GM23338 (cell line): ENCODE results near the gene MYRF. TPM values are rescaled to one million over a fixed set of nuclear protein-coding genes. Genes with fewer than 3 reads are reported as not detected.

Experiments
- ATAC-seq: fragments of 200-7000 bp; cut with Tn5 transposase; 3 replicates; pipeline ENCODE4 v1.9.1; 2020
- DNase-seq: peaks from one replicate; pipeline ENCODE4 v3.0.0-alpha.2; 2015; ENCODE audit warnings: low spot score
- H2AFZ ChIP-seq: fragments of 200-600 bp; sonication (generic); 2 replicates; pipeline ENCODE4 v1.8.0; 2016; ENCODE audit warnings: antibody characterized with exemption, mild to moderate bottlenecking, moderate library complexity
- H3F3A ChIP-seq: fragments of 200-600 bp; sonication (generic); replicated peaks from 2 replicates; pipeline ENCODE4 v1.8.0; 2017; ENCODE audit warnings: antibody characterized with exemption, mixed run types, low read depth
- H3K27ac ChIP-seq: fragments of 200-600 bp; sonication (generic); 2 replicates; pipeline ENCODE4 v1.6.1; 2016; ENCODE audit warnings: low read depth
- H3K27me3 ChIP-seq: fragments of 200-600 bp; sonication (generic); 2 replicates; pipeline ENCODE4 v1.8.0; 2016; ENCODE audit warnings: mild to moderate bottlenecking, mixed run types, moderate library complexity; ENCODE audit not compliant: insufficient read depth
- H3K36me3 ChIP-seq: fragments of 200-600 bp; sonication (generic); 2 replicates; pipeline ENCODE4 v1.8.0; 2016; ENCODE audit warnings: mild to moderate bottlenecking; ENCODE audit not compliant: insufficient read depth
- H3K4me1 ChIP-seq: fragments of 200-600 bp; sonication (generic); 2 replicates; pipeline ENCODE4 v1.8.0; 2016; ENCODE audit warnings: mild to moderate bottlenecking, moderate library complexity; ENCODE audit not compliant: insufficient read depth
- H3K4me2 ChIP-seq: fragments of 200-600 bp; sonication (generic); 2 replicates; pipeline ENCODE4 v1.7.1; 2017; ENCODE audit warnings: mixed run types
- H3K4me3 ChIP-seq: fragments of 200-600 bp; sonication (generic); 2 replicates; pipeline ENCODE4 v1.6.1; 2016; ENCODE audit warnings: mixed run types
- H3K79me2 ChIP-seq: fragments of 200-600 bp; sonication (generic); replicated peaks from 2 replicates; pipeline ENCODE4 v1.8.0; 2017; ENCODE audit warnings: mild to moderate bottlenecking; ENCODE audit not compliant: insufficient read depth
- H3K9me2 ChIP-seq: fragments of 200-600 bp; sonication (generic); 2 replicates; pipeline ENCODE4 v1.8.0; 2017; ENCODE audit not compliant: insufficient read depth
- H4K20me1 ChIP-seq: fragments of 200-600 bp; sonication (generic); replicated peaks from 2 replicates; pipeline ENCODE4 v1.8.0; 2017; ENCODE audit warnings: mild to moderate bottlenecking; ENCODE audit not compliant: insufficient read depth
- H3K27ac Mint-ChIP-seq: 2 replicates; pipeline ENCODE4 v1.8.0; 2020; ENCODE audit warnings: inconsistent platforms, mild to moderate bottlenecking, moderate library complexity, mixed read lengths
- H3K27me3 Mint-ChIP-seq: 3 replicates; pipeline ENCODE4 v1.8.0; 2022; ENCODE audit warnings: low read depth, mild to moderate bottlenecking, moderate library complexity, mixed read lengths, inconsistent platforms; ENCODE audit not compliant: insufficient read depth, poor library complexity
- H3K36me3 Mint-ChIP-seq: 3 replicates; pipeline ENCODE4 v1.8.0; 2021; ENCODE audit warnings: low read depth, mild to moderate bottlenecking, inconsistent platforms, moderate library complexity, mixed read lengths
- H3K4me1 Mint-ChIP-seq: 3 replicates; pipeline ENCODE4 v1.8.0; 2020; ENCODE audit warnings: mild to moderate bottlenecking, inconsistent platforms, mixed read lengths
- H3K4me3 Mint-ChIP-seq: 3 replicates; pipeline ENCODE4 v1.8.0; 2021; ENCODE audit warnings: moderate library complexity, mild to moderate bottlenecking, inconsistent platforms, mixed read lengths
- H3K9me3 Mint-ChIP-seq: 3 replicates; pipeline ENCODE4 v1.8.0; 2020; ENCODE audit warnings: moderate library complexity, mild to moderate bottlenecking, inconsistent platforms, mixed read lengths
- CREB1 ChIP-seq: fragments of 250-450 bp; sonication (Bioruptor Pico); IDR thresholded peaks from 2 replicates; pipeline ENCODE4 v1.5.0; 2020; ENCODE audit warnings: low read depth, mild to moderate bottlenecking, moderate library complexity
- ETS1 ChIP-seq: IDR thresholded peaks from 2 replicates; pipeline ENCODE4 v1.6.1; 2016; ENCODE audit warnings: antibody characterized with exemption
- NANOG ChIP-seq: IDR thresholded peaks from 2 replicates; pipeline ENCODE4 v1.6.1; 2016; ENCODE audit warnings: antibody characterized with exemption, borderline replicate concordance
- POLR2AphosphoS5 ChIP-seq: IDR thresholded peaks from 2 replicates; pipeline ENCODE4 v1.6.1; 2016; ENCODE audit warnings: antibody characterized with exemption, low read depth
- STAT1 ChIP-seq: IDR thresholded peaks from one replicate; pipeline ENCODE4 v1.6.1; 2016; ENCODE audit warnings: antibody characterized with exemption; ENCODE audit not compliant: unreplicated experiment
- ZNF114 ChIP-seq: fragments of 250-450 bp; sonication (Bioruptor Pico); IDR thresholded peaks from 2 replicates; pipeline ENCODE4 v1.5.0; 2020; ENCODE audit warnings: mild to moderate bottlenecking, moderate library complexity
- polyA plus RNA-seq: library from polyadenylated mRNA; unstranded; fragments of >200 nt; fragmentation: Nextera tagmentation; extraction: Ambion mirVana; gene quantifications from 2 replicates; pipeline ENCODE4 v1.2.1, GENCODE V29; 2016
- total RNA-seq: library from RNA; depleted of rRNA; stranded (reverse); fragments of >200 nt; shearing (Covaris generic); gene quantifications from 2 replicates; pipeline ENCODE4 v1.2.3, GENCODE V29; 2014
- TF ChIP-seq, protein P1 (sequence below), 2 experiments: fragments of 200-600 bp in 1 of 2; sonication (generic) in 1 of 2; conservative IDR thresholded peaks; 2 replicates each; pipeline versions ENCODE4 v1.5.1 to v1.6.1; 2016 to 2017; ENCODE audit warnings: antibody characterized with exemption in 2 of 2, low read depth in 2 of 2, mild to moderate bottlenecking in 2 of 2, moderate library complexity in 1 of 2
- TF ChIP-seq, protein P2 (sequence below): IDR thresholded peaks from one replicate; pipeline ENCODE4 v1.6.1; 2018; ENCODE audit warnings: antibody characterized with exemption; ENCODE audit not compliant: unreplicated experiment

Gene MYRF
- total and polyA plus RNA-seq, 2 experiments from 2014 or later, result 1.9 to 5.5 TPM

GRCh38 chr11:61764606-61765260, 12.3 kb downstream of the MYRF start:
- Mint-ChIP-seq H3K27me3 (peaks cover 14% of the 10 kb centered on the region), H3K4me3 (no peak overlapping the region), H3K9me3 (no peaks in the 10 kb centered on the region; the same call in 2 of the 3 replicates), H3K27ac (no peak overlapping the region), H3K36me3 (no peaks in the 10 kb centered on the region; the same call in 2 of the 3 replicates), H3K4me1 (peaks cover 19% of the 10 kb centered on the region; the same call in 2 of the 3 replicates)
- peaks cover 15% of the 10 kb centered on the region; the same call in 1 of the 2 replicates for H3K4me1 ChIP-seq
- TF ChIP-seq, protein P1, sequence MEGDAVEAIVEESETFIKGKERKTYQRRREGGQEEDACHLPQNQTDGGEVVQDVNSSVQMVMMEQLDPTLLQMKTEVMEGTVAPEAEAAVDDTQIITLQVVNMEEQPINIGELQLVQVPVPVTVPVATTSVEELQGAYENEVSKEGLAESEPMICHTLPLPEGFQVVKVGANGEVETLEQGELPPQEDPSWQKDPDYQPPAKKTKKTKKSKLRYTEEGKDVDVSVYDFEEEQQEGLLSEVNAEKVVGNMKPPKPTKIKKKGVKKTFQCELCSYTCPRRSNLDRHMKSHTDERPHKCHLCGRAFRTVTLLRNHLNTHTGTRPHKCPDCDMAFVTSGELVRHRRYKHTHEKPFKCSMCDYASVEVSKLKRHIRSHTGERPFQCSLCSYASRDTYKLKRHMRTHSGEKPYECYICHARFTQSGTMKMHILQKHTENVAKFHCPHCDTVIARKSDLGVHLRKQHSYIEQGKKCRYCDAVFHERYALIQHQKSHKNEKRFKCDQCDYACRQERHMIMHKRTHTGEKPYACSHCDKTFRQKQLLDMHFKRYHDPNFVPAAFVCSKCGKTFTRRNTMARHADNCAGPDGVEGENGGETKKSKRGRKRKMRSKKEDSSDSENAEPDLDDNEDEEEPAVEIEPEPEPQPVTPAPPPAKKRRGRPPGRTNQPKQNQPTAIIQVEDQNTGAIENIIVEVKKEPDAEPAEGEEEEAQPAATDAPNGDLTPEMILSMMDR (conservative IDR thresholded peaks at IDR 0.05; ENCODE audit: low read depth in 2 of 2), result peak in 1 of 2 experiments; percentile 28; a peak in 2 of 4 replicates
- no peak for TF ChIP-seq STAT1
- H3K27me3 ChIP-seq, result no peaks in the 10 kb centered on the region
- H3K4me3 ChIP-seq, result no peak overlapping the region
- no peaks in the 10 kb centered on the region for H4K20me1 ChIP-seq
- no peaks in the 10 kb centered on the region for H3K36me3 ChIP-seq
- ATAC-seq (peak; percentile 57), DNase-seq (peak; percentile 66)
- no peaks in the 10 kb centered on the region for H3F3A ChIP-seq
- H3K4me2 ChIP-seq, result no peak overlapping the region
- H3K27ac ChIP-seq, result no peak overlapping the region
- no peak overlapping the region for H2AFZ ChIP-seq
- no peaks in the 10 kb centered on the region for H3K9me2 ChIP-seq
- no peaks in the 10 kb centered on the region for H3K79me2 ChIP-seq

DNA sequence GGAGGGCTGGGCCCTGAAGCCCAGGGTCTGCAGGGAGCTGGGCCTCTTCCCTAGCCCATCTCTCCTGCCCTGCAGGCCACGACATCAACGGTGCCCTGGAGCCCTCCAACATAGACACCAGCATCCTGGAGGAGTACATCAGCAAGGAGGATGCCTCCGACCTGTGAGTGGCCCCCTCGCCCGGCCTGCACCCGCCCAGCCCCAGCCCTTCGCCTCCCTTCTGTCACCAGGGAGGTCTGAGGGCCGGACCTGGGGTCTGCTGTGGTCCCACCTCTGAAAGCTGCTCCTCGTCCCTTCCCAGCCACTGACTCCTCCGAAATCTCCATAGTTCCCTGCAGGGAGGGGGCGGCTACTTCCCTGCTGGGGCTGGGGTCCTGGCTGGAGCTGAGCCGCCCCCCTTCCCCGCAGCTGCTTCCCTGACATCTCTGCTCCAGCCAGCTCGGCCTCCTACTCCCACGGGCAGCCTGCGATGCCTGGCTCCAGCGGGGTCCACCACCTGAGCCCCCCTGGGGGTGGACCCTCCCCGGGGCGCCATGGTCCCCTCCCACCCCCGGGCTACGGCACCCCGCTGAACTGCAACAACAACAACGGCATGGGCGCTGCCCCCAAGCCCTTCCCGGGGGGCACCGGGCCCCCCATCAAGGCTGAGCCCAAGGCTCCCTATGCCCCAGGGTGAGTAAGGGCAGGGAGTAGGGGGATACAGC, 13.3 kb downstream of the MYRF start:
- Mint-ChIP-seq H3K27me3 (peaks cover 14% of the 10 kb centered on the region), H3K4me3 (no peak overlapping the region), H3K4me1 (peaks cover 19% of the 10 kb centered on the region), H3K36me3 (no peaks in the 10 kb centered on the region; the same call in 2 of the 3 replicates), H3K27ac (no peak overlapping the region), H3K9me3 (no peaks in the 10 kb centered on the region; the same call in 2 of the 3 replicates)
- H3K4me1 ChIP-seq, result peaks cover 15% of the 10 kb centered on the region; the same call in 1 of the 2 replicates
- DNase-seq, result no peak
- ATAC-seq, result no peak
- no peak overlapping the region for H3K4me3 ChIP-seq
- TF ChIP-seq, protein P2, sequence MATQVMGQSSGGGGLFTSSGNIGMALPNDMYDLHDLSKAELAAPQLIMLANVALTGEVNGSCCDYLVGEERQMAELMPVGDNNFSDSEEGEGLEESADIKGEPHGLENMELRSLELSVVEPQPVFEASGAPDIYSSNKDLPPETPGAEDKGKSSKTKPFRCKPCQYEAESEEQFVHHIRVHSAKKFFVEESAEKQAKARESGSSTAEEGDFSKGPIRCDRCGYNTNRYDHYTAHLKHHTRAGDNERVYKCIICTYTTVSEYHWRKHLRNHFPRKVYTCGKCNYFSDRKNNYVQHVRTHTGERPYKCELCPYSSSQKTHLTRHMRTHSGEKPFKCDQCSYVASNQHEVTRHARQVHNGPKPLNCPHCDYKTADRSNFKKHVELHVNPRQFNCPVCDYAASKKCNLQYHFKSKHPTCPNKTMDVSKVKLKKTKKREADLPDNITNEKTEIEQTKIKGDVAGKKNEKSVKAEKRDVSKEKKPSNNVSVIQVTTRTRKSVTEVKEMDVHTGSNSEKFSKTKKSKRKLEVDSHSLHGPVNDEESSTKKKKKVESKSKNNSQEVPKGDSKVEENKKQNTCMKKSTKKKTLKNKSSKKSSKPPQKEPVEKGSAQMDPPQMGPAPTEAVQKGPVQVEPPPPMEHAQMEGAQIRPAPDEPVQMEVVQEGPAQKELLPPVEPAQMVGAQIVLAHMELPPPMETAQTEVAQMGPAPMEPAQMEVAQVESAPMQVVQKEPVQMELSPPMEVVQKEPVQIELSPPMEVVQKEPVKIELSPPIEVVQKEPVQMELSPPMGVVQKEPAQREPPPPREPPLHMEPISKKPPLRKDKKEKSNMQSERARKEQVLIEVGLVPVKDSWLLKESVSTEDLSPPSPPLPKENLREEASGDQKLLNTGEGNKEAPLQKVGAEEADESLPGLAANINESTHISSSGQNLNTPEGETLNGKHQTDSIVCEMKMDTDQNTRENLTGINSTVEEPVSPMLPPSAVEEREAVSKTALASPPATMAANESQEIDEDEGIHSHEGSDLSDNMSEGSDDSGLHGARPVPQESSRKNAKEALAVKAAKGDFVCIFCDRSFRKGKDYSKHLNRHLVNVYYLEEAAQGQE, result no peak
- TF ChIP-seq ZNF114 (CRISPR knock-in tag), result no peak
- TF ChIP-seq ETS1, result no peak
- no peak for TF ChIP-seq CREB1 (CRISPR knock-in tag)
- TF ChIP-seq NANOG, result no peak
- TF ChIP-seq STAT1, result no peak
- TF ChIP-seq, protein P1 (conservative IDR thresholded peaks at IDR 0.05; ENCODE audit: low read depth in 2 of 2), result no peak
- no peak for TF ChIP-seq POLR2AphosphoS5
- no peaks in the 10 kb centered on the region for H3K27me3 ChIP-seq
- H4K20me1 ChIP-seq, result no peaks in the 10 kb centered on the region
- no peak overlapping the region for H3K27ac ChIP-seq
- H2AFZ ChIP-seq, result no peak overlapping the region
- H3K4me2 ChIP-seq, result no peak overlapping the region
- H3K9me2 ChIP-seq, result no peaks in the 10 kb centered on the region
- H3K36me3 ChIP-seq, result no peaks in the 10 kb centered on the region
- no peaks in the 10 kb centered on the region for H3F3A ChIP-seq
- H3K79me2 ChIP-seq, result no peaks in the 10 kb centered on the region
